SU-DHL-6 (cell line): ENCODE data around the gene TCF7L1.

ENCODE experiments used
- EZH2phosphoT487 ChIP-seq: fragments of 200-600 bp; sonication (generic), shearing (Covaris generic); conservative IDR thresholded peaks from 2 replicates; pipeline ENCODE4 v1.6.1; 2018; ENCODE audit warnings: mild to moderate bottlenecking, antibody characterized with exemption, low read length, moderate library complexity, mixed read lengths
- TF ChIP-seq, protein P1 (sequence below): fragments of 200-600 bp; sonication (generic); IDR thresholded peaks from one replicate; pipeline ENCODE4 v1.5.1; 2017; ENCODE audit warnings: antibody characterized with exemption, mild to moderate bottlenecking, low read length, moderate library complexity; ENCODE audit not compliant: insufficient read depth, poor library complexity, severe bottlenecking

DNA sequence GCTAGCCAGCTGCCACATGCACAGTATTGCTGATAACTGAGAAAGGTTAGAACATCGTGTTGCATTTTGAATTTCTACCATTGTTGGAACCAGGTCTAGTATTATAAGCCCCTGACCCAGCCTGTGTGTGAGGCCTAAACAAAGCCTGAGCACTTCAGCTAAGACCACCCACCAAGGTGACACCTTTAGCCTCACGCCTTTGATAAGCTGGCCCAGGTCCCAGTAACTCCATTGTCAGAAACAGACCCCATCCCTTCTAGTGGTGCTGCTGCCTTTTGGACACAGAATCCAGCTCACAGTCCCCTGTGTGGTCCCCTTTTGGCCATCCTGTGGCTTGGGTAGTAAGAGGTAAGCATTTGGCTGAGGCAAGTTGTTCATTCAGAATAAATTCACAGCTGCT lies 223.0 kb downstream of the TCF7L1 start:
- TF ChIP-seq, protein P1, sequence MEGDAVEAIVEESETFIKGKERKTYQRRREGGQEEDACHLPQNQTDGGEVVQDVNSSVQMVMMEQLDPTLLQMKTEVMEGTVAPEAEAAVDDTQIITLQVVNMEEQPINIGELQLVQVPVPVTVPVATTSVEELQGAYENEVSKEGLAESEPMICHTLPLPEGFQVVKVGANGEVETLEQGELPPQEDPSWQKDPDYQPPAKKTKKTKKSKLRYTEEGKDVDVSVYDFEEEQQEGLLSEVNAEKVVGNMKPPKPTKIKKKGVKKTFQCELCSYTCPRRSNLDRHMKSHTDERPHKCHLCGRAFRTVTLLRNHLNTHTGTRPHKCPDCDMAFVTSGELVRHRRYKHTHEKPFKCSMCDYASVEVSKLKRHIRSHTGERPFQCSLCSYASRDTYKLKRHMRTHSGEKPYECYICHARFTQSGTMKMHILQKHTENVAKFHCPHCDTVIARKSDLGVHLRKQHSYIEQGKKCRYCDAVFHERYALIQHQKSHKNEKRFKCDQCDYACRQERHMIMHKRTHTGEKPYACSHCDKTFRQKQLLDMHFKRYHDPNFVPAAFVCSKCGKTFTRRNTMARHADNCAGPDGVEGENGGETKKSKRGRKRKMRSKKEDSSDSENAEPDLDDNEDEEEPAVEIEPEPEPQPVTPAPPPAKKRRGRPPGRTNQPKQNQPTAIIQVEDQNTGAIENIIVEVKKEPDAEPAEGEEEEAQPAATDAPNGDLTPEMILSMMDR = no peak
- TF ChIP-seq EZH2phosphoT487 = no peak
